DND-41 (cell line): ENCODE results near the gene TM9SF4.

Experiments used
- CTCF ChIP-seq: IDR thresholded peaks from 2 replicates; pipeline ENCODE4 v1.5.1; 2012; ENCODE audit warnings: borderline replicate concordance, low read length, moderate library complexity, mild to moderate bottlenecking; ENCODE audit not compliant: poor library complexity, severe bottlenecking; ENCODE audit errors: extremely low read depth
- EZH2 ChIP-seq: IDR thresholded peaks from 3 replicates; pipeline ENCODE4 v1.6.1; 2012; ENCODE audit warnings: borderline replicate concordance, low read depth, mild to moderate bottlenecking, moderate library complexity, low read length, inconsistent platforms; ENCODE audit not compliant: severe bottlenecking

- TF ChIP-seq CTCF (no peak), EZH2 (no peak)
Measured at GRCh38 chr20:32168184-32168910, 58.8 kb downstream of the TM9SF4 start.
